HG02852 (cell line): Measurements from ENCODE around the gene MTCL1.

Experiments used
- ATAC-seq: cut with Tn5 transposase; IDR thresholded peaks from one replicate; pipeline ENCODE4 v1.9.1; 2021; ENCODE audit warnings: mild to moderate bottlenecking, moderate library complexity; ENCODE audit not compliant: unreplicated experiment

The MTCL1 gene

GRCh38 chr18:8788503-8789429 is 83.4 kb downstream of the MTCL1 start:
- no peak for ATAC-seq

GRCh38 chr18:8791171-8791651 is 85.9 kb downstream of the MTCL1 start:
- ATAC-seq = no peak

DNA sequence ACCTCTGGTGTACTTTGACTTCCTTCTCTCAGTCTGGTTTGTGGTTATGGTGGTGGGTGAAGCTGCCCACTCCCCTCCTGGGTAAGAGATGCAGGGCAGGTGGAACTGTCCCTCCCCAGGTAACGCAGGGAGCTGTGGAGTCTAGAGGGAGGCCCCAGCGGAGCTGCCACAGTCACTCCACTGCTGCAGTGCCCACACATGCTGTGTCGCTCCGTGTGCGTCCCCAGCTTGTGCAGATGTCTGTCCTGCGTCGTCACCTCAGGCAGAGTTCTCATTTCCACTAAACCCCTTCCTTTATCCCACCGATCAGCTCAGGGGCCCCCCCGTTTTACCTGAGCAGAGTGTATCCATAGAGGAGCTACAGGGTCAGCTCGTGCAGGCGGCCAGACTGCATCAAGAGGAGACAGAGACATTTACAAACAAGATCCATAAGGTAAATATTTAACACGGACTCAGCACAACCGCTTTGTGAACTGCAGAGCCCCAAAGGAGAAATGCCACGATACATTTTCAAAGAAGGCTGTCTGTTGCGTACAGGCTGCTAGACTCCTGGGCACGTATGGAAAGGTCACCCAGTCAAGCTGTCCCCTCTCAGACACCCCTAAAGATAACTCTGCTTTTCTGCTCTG is 87.4 kb downstream of the MTCL1 start:
- ATAC-seq = no peak

DNA sequence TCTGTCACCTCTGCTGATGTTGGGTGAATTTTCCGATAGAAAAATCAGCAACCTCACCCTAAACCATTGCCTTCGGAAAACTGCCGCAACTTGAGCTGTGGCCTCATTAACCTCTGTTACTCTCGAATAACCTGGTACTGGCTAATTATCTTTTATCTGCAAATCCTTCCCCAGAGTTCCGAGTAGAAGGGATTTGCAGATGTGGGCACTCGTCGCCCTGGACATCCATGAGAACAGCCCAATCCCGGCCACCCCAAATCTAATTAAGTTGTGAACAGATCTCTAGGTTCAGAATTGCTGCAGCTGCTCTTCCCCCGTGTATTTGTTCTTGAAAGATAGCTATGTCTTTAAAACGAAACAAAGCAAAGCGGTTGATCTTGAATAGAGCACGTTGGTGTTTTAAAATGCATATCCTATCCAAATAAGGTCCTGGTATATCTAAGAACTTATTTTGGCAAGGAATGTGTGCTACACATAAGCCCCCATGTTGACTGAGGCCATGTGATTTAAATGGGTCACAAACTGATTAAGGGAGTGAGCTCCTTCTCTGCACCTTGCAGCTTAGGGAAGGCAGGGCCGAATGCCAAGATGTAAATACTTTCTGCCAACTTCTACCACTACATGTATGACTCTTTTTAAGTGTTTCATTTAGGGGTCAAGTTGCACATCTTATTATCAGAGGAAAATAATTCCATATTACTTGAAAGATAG is 88.2 kb downstream of the MTCL1 start:
- no peak for ATAC-seq

DNA sequence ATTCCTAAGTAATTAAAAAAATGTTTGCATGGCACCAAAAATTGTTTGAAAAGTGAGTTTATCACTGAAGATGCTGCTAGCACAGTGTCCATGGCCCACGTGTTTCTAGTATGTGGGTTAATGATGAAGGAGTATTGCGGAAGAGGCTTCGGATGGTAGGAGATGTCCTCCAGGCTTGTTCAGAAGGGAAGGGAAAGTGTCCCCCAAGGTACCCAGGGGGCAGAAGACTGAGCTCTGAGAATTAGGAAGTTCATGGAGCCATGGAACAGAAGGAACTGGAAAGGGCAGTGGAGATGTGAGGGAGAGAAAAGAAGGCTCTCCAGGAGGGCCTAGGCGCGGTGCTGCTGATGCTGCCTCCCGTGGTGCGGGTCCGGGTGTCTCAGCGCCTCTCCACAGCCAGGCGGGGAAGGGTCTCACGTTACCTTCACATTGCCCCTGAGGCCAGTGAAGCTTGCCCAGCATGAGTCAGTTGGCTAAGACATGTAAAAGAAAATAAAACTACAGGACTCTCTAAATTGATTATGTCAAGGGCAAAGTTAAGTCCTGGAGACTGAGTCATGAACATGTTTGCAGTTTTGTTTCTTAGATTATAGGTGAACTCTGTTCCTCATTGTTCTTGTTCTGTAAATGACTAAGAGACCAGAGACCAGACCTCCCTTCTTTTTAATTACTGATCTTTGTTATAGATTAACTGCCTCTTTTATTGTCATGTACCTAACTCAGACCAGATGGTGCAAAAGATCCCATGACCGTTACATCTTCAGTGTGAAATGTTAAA is 89.0 kb downstream of the MTCL1 start:
- no peak for ATAC-seq

DNA sequence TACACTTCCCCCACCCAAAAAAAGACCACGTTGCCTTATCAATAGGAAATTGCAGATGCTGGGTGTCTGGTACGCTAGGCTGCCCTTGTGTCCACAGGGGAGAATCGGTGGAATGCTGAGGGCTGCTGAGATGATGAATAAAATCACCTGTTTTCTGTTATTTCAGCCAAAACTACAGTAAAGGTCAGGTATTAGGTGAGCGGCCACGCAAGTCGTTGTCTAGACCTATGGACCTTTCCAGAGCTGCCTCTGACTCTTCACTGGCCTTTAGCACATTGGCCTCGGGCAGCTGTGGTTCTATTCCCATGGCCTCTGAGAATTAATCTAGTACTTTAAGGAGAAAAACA is 89.6 kb downstream of the MTCL1 start:
- ATAC-seq = no peak

- ATAC-seq = no peak
Measured at GRCh38 chr18:8795586-8796325, 90.4 kb downstream of the MTCL1 start.

DNA sequence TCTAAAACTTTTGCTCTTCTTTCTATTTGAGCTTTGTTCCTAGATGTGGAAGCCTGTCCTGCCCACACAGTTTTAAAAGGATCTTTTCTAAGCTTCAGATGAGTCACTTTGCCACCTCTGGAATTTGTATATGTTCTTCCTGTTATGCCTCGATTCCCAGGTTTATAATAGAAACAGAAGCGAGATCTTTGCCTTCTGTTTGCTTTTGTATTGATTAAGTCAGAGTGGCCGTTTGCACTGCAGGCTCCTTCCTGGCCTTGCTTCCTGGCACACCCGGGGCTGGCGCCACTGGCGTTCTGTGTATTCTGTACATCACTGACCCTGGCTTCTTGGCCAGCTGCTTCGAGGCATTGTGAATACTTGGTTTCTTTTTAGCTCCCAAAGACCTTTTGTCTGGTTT is 91.8 kb downstream of the MTCL1 start:
- ATAC-seq = no peak

DNA sequence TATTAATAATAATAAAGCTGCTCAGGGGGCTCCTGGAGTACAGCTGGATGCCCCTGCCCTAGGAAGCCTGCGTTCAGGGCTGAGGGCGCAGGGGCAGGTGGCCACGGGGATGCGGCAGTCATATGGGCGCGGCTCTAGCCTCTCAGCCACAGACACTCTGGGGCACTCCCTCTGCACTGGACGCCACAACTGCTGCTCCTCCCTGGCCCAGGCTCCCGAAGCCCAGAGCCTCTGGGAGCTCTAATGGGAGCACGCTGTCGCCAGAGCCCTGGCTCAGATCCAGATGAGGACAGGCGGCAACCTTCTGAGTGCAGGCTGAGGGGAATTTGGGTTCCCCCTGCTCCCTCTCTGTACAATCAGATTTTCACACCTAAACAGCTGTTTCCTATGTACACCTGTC is 93.6 kb downstream of the MTCL1 start:
- ATAC-seq = no peak

DNA sequence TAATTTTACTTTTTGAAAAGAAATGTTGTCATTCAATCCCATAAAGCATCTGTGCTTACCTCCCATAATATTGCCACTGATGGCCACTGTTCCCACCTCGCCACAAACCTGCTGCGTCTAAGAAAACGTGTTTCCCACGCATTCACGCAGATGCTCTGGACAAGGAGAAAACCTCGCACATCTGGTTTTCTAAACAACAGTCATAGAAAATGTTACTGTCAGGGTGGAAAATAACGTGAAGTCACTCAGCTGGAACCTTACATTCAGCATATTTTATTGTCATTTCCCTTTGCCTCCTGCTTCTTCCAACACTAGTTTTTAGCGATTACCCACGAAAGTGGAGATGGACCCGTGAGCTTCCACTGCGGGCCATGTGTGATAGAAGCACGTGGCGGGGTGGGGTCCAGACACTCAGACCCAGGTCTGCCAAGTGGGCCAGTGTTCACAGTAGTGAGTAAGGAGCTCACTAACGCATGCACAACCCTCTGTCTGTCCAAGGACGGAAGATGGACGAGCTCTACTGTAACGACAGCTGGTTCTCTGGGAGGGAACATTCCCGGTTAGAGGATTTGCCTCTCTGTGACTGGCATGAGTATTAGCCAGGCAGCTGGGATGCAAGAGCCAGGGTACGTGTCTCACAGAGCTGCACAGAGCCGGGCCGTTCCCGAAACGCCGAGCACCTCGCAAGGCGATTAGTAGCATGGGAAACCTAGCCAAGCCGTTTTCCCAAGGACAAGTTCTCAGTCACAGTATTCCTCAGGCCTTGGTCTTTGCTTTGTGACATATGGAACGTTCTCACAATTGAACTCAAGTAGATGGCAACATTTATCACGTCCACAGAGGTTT is 94.5 kb downstream of the MTCL1 start:
- ATAC-seq = no peak

GRCh38 chr18:8800445-8800844 is 95.1 kb downstream of the MTCL1 start:
- ATAC-seq = no peak

- ATAC-seq = no peak
Measured at GRCh38 chr18:8800876-8801262, 95.5 kb downstream of the MTCL1 start.

DNA sequence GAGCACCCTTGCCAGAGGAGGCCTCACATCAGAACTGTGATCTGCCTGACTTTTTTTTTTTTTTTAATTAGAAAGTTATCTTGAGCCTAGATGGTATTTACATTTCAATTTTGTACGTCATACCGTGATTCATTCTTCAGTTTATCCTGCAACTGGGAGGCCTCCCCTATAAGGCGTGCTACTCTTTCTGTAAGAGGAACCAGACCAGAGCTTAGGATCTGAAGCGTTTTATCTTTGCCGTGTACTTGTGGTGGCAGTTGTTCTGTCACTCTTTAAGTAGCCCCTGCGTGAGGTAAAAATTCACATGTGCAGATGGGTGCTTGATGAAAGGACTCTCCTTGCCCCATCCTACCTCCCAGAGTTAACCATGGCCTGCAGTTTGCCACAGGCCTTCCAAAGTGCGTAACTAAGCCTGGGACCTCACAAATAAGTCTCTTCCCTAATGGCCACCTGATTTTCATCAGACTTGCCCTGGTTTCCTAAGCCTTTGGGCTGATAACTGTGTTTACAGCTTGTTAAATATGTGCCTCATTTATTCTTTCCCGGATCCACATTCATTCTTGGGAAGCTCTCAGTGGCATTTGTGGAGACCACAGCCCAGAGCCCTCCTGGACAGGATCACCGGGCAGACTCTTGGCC is 96.0 kb downstream of the MTCL1 start:
- ATAC-seq = no peak

DNA sequence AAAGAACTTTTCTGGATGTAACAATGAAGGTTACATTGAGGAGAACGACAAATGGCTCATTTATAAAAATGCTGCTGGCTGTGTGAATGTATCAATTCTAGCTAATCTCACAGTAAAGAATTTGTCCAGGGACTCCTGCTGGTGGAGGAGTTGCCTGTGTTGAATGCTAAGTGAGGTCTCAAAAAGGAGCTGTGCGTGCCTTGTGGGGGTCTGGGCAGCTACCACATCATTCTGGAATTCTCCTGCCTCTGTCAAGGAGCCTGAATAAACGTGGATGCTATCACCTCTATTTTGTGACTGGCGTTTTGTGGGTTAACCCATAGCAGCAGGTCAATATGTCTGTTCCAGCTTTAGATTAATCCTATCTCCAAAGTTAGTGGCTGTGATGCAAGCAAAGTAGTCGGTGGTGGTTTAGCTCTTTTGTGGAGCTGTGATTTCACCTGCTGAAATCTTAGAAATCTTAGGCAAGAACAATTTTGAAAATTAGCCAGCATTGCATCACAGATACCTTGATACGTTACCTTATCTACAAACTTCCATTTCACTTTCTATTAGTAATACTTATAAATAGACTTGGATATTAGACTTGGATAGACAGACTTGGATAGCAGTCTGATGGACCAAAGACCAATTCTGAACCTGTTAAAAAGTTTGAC is 96.8 kb downstream of the MTCL1 start:
- no peak for ATAC-seq

DNA sequence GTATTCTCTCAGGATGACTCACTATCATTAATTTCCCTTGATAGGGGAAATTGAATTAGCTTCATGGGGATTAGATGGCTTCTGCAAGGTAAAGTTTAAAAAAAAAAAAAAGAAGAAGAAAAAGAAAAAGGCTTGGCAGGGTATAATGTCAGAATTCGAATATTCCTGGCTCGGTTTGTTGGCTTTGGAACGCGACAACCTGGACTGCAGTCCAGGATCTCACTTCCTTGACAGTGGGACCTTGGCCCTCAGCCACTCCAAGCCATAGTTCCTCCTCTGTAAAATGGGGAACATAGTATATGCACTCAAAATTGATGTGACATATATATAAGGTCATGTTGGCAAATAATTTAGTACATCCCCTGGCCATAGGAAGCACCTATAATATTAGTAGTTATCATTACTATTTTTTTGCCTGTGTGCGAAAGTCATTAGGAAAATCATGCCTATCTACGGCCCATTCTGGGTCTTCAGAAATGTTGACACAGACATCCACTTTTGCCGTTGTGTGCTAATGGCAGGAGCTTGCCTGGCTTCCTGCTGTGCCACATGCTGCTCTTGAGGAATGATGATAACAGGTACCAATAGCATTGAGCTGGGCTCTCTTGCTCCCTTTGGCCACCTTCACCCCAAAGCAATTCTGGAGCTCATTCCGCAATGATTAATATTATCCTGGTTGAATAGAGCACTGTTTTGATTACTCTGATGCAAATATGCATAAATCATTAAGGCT is 97.9 kb downstream of the MTCL1 start:
- no peak for ATAC-seq

DNA sequence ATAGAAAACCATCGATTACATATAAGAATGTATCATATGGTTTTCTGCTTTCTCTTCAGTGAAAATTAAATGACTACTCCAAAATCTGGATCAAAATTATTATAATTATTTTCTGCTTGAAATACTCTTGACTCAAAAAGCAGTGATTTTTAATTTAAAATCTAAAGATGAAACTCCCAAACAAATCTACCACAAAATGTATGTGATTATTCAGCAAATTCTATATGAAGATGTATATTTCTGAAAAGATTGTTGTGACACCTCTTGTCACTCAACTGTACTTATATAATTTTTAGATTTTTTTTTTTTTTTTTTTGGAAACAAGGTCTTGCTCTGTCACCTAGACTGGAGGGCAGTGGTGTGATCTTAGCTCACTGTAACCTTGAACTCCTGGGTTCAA is 98.6 kb downstream of the MTCL1 start:
- no peak for ATAC-seq

- ATAC-seq = no peak
Measured at GRCh38 chr18:8805552-8805951, 100.2 kb downstream of the MTCL1 start.
